H9 (cell line): ENCODE results near the gene IL26. TPM values are rescaled to one million over a fixed set of nuclear protein-coding genes. Genes with fewer than 3 reads are reported as not detected.

Source experiments
- DNase-seq: peaks from one replicate; pipeline ENCODE4 v3.0.0-alpha.2; 2017
- H2AFZ ChIP-seq: one replicate; pipeline ENCODE4 v1.6.1; 2013; ENCODE audit warnings: mild to moderate bottlenecking, low read length, control low read depth, moderate library complexity
- H2AK5ac ChIP-seq: 2 replicates; pipeline ENCODE4 v1.6.1; 2013; ENCODE audit warnings: low read length, control low read depth, mixed read lengths; ENCODE audit not compliant: insufficient read length
- H2BK120ac ChIP-seq: one replicate; pipeline ENCODE4 v1.6.1; 2013; ENCODE audit warnings: low read depth, mild to moderate bottlenecking, low read length, control low read depth, inconsistent platforms; ENCODE audit not compliant: poor library complexity, severe bottlenecking
- H2BK12ac ChIP-seq: 2 replicates; pipeline ENCODE4 v1.6.1; 2013; ENCODE audit warnings: low read length, control low read depth, mixed read lengths, low read depth; ENCODE audit not compliant: insufficient read length
- H2BK15ac ChIP-seq: 2 replicates; pipeline ENCODE4 v1.6.1; 2013; ENCODE audit warnings: low read depth, low read length, control low read depth
- H2BK20ac ChIP-seq: one replicate; pipeline ENCODE4 v1.6.1; 2013; ENCODE audit warnings: low read depth, mild to moderate bottlenecking, low read length, control low read depth, inconsistent platforms; ENCODE audit not compliant: poor library complexity, severe bottlenecking
- H2BK5ac ChIP-seq: 2 replicates; pipeline ENCODE4 v1.6.1; 2013; ENCODE audit warnings: low read length, control low read depth, mixed read lengths; ENCODE audit not compliant: insufficient read length
- H3K14ac ChIP-seq: 2 replicates; pipeline ENCODE4 v1.6.1; 2013; ENCODE audit warnings: low read length, control low read depth; ENCODE audit not compliant: insufficient read depth
- H3K18ac ChIP-seq: 2 replicates; pipeline ENCODE4 v1.6.1; 2013; ENCODE audit warnings: low read depth, mild to moderate bottlenecking, mixed read lengths, low read length, control low read depth; ENCODE audit not compliant: insufficient read length
- H3K23ac ChIP-seq: 2 replicates; pipeline ENCODE4 v1.6.1; 2013; ENCODE audit warnings: low read length, control low read depth, mixed read lengths, low read depth; ENCODE audit not compliant: insufficient read length
- H3K23me2 ChIP-seq: 2 replicates; pipeline ENCODE4 v1.6.1; 2013; ENCODE audit warnings: low read depth, mild to moderate bottlenecking, mixed read lengths, low read length, control low read depth; ENCODE audit not compliant: insufficient read length, poor library complexity, severe bottlenecking
- H3K27ac ChIP-seq: 2 replicates; pipeline ENCODE4 v1.5.1; 2013; ENCODE audit warnings: low read length, control low read depth, mixed read lengths, low read depth; ENCODE audit not compliant: insufficient read length
- H3K27me3 ChIP-seq: 2 replicates; pipeline ENCODE4 v1.6.1; 2013; ENCODE audit warnings: low read length, control low read depth, inconsistent platforms; ENCODE audit not compliant: insufficient read depth
- H3K4ac ChIP-seq: 2 replicates; pipeline ENCODE4 v1.6.1; 2013; ENCODE audit warnings: low read depth, mild to moderate bottlenecking, control low read depth, inconsistent platforms, low read length, moderate library complexity
- H3K4me1 ChIP-seq: 2 replicates; pipeline ENCODE4 v1.6.1; 2013; ENCODE audit warnings: low read length, control low read depth, inconsistent platforms; ENCODE audit not compliant: insufficient read depth
- H3K4me2 ChIP-seq: 2 replicates; pipeline ENCODE4 v1.6.1; 2013; ENCODE audit warnings: low read length, control low read depth, mixed read lengths; ENCODE audit not compliant: insufficient read length, insufficient read depth
- H3K56ac ChIP-seq: 2 replicates; pipeline ENCODE4 v1.6.1; 2013; ENCODE audit warnings: low read depth, mild to moderate bottlenecking, mixed read lengths, low read length, control low read depth; ENCODE audit not compliant: insufficient read length
- H3K79me1 ChIP-seq: 2 replicates; pipeline ENCODE4 v1.6.1; 2013; ENCODE audit warnings: low read depth, mild to moderate bottlenecking, moderate library complexity, low read length, control low read depth, inconsistent platforms; ENCODE audit not compliant: insufficient read depth, poor library complexity, severe bottlenecking
- H3K79me2 ChIP-seq: 2 replicates; pipeline ENCODE4 v1.6.1; 2013; ENCODE audit warnings: low read length, control low read depth, inconsistent platforms; ENCODE audit not compliant: insufficient read depth
- H3K9ac ChIP-seq: 2 replicates; pipeline ENCODE4 v1.6.1; 2013; ENCODE audit warnings: low read length, control low read depth, mixed read lengths; ENCODE audit not compliant: insufficient read length; ENCODE audit errors: extremely low read depth
- H3K9me3 ChIP-seq: one replicate; pipeline ENCODE4 v1.6.1; 2013; ENCODE audit warnings: low read depth, low read length, inconsistent platforms; ENCODE audit not compliant: control insufficient read depth
- H3T11ph ChIP-seq: one replicate; pipeline ENCODE4 v1.6.1; 2013; ENCODE audit warnings: mild to moderate bottlenecking, low read length, control low read depth, inconsistent platforms
- H4K20me1 ChIP-seq: one replicate; pipeline ENCODE4 v1.6.1; 2013; ENCODE audit not compliant: control insufficient read depth, insufficient read length, insufficient read depth
- H4K5ac ChIP-seq: 2 replicates; pipeline ENCODE4 v1.6.1; 2013; ENCODE audit warnings: low read depth, mild to moderate bottlenecking, mixed read lengths, low read length, control low read depth; ENCODE audit not compliant: insufficient read length
- H4K8ac ChIP-seq: replicated peaks from 2 replicates; pipeline ENCODE4 v1.6.1; 2013; ENCODE audit warnings: low read length, control low read depth, mixed read lengths, low read depth; ENCODE audit not compliant: insufficient read length
- H4K91ac ChIP-seq: 2 replicates; pipeline ENCODE4 v1.6.1; 2013; ENCODE audit warnings: low read depth, mild to moderate bottlenecking, moderate library complexity, mixed read lengths, low read length, control low read depth; ENCODE audit not compliant: insufficient read length
- H3K27ac Mint-ChIP-seq, 3 experiments: 2 replicates in 2 of 3; 3 replicates in 1 of 3; pipeline ENCODE4 v1.8.0; 2020 to 2021; ENCODE audit warnings: mixed read lengths in 3 of 3, mild to moderate bottlenecking in 1 of 3, moderate library complexity in 1 of 3
- H3K27me3 Mint-ChIP-seq: 2 replicates; pipeline ENCODE4 v1.8.0; 2021; ENCODE audit warnings: low read depth, mild to moderate bottlenecking, moderate library complexity, mixed read lengths
- H3K36me3 Mint-ChIP-seq, 3 experiments: 2 replicates in 2 of 3; 3 replicates in 1 of 3; pipeline ENCODE4 v1.8.0; 2020 to 2021; ENCODE audit warnings: low read depth in 3 of 3, mixed read lengths in 3 of 3; ENCODE audit not compliant: insufficient read depth in 1 of 3
- H3K4me1 Mint-ChIP-seq, 2 experiments: 2 replicates each; pipeline ENCODE4 v1.8.0; 2020; ENCODE audit warnings: mixed read lengths in 2 of 2
- H3K4me3 Mint-ChIP-seq, 2 experiments: 2 replicates in 1 of 2; 3 replicates in 1 of 2; pipeline ENCODE4 v1.8.0; 2020 to 2021; ENCODE audit warnings: mild to moderate bottlenecking in 2 of 2, mixed read lengths in 2 of 2, moderate library complexity in 1 of 2
- H3K9me3 Mint-ChIP-seq, 2 experiments: 2 replicates in 1 of 2; 3 replicates in 1 of 2; pipeline ENCODE4 v1.8.0; 2020; ENCODE audit warnings: mild to moderate bottlenecking in 2 of 2, mixed read lengths in 2 of 2, moderate library complexity in 1 of 2
- WGBS: extraction: QIAGEN DNeasy Blood & Tissue Kit; methylation state at CpG from one replicate; pipeline ENCODE4 v1.1.7; 2013; ENCODE audit warnings: missing lambda C conversion rate, low lambda C conversion rate, mixed read lengths; ENCODE audit not compliant: insufficient read length; ENCODE audit errors: extremely low coverage; 5-methylcytosine and 5-hydroxymethylcytosine counted together
- total RNA-seq: library from RNA; stranded (reverse); gene quantifications from 2 replicates; pipeline ENCODE4 v1.2.1, GENCODE V29; 2021
- TF ChIP-seq, protein P1 (sequence below): fragments of 200-600 bp; sonication (generic); conservative IDR thresholded peaks from 3 replicates; pipeline ENCODE4 v1.8.0; 2021; ENCODE audit warnings: antibody characterized with exemption, mild to moderate bottlenecking

IL26 gene
- total RNA-seq, 1 experiment from 2014 or later: not detected

DNA sequence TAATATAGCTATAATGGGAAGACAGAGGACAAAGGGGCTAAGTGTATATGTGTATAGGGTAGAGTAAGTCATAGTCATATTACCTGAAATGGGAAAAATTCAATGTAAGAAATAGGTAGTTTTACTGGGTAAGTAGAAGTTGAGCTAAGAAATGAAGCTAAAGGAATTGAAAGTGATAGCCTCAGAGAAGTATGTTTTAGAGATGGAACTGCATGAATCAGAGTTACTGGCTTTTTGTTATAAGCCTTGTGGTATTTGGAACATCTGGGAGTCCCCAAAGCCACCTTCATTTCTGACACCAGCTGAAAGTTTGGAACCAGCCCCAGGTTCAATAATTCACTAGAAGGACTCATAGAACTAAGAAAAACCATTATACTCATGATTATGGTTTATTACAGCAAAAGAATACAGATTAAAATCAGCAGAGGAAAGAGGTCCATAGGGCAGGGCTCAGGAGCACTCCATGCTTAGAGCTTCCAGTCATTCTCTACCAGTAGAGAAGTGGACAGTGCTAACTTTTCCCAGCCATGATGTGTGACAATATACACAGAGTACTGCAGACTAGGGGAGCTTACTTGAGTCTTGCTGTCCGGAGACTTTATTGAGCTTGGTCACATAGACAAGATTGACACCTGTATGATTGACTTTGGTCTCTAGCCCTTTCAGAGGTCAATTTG, 56.3 kb downstream of the IL26 start:
- no peak overlapping the region for H3K9ac ChIP-seq
- H3T11ph ChIP-seq: no peak overlapping the region
- H4K20me1 ChIP-seq: no peaks in the 10 kb centered on the region
- no peak overlapping the region for H2BK20ac ChIP-seq
- H4K5ac ChIP-seq: no peak overlapping the region
- no peak overlapping the region for H3K56ac ChIP-seq
- H2BK5ac ChIP-seq: no peak overlapping the region
- Mint-ChIP-seq H3K27ac (no peak overlapping the region), H3K36me3 (no peaks in the 10 kb centered on the region), H3K27me3 (no peaks in the 10 kb centered on the region), H3K9me3 (no peaks in the 10 kb centered on the region), H3K4me1 (no peaks in the 10 kb centered on the region), H3K4me3 (no peak overlapping the region)
- no peak overlapping the region for H2BK120ac ChIP-seq
- H3K79me1 ChIP-seq: no peaks in the 10 kb centered on the region
- no peaks in the 10 kb centered on the region for H3K79me2 ChIP-seq
- WGBS: no CpG with 5 or more reads among the region's 1 CpG
- H3K4me1 ChIP-seq: no peaks in the 10 kb centered on the region
- TF ChIP-seq, protein P1, sequence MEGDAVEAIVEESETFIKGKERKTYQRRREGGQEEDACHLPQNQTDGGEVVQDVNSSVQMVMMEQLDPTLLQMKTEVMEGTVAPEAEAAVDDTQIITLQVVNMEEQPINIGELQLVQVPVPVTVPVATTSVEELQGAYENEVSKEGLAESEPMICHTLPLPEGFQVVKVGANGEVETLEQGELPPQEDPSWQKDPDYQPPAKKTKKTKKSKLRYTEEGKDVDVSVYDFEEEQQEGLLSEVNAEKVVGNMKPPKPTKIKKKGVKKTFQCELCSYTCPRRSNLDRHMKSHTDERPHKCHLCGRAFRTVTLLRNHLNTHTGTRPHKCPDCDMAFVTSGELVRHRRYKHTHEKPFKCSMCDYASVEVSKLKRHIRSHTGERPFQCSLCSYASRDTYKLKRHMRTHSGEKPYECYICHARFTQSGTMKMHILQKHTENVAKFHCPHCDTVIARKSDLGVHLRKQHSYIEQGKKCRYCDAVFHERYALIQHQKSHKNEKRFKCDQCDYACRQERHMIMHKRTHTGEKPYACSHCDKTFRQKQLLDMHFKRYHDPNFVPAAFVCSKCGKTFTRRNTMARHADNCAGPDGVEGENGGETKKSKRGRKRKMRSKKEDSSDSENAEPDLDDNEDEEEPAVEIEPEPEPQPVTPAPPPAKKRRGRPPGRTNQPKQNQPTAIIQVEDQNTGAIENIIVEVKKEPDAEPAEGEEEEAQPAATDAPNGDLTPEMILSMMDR: no peak
- H3K27me3 ChIP-seq: no peaks in the 10 kb centered on the region
- no peaks in the 10 kb centered on the region for H3K9me3 ChIP-seq
- no peak overlapping the region for H4K8ac ChIP-seq
- no peak overlapping the region for H3K14ac ChIP-seq
- no peaks in the 10 kb centered on the region for H3K23me2 ChIP-seq
- no peak overlapping the region for H2BK12ac ChIP-seq
- H3K23ac ChIP-seq: no peak overlapping the region
- no peak overlapping the region for H3K4ac ChIP-seq
- DNase-seq: no peak
- H3K27ac ChIP-seq: no peak overlapping the region
- no peak overlapping the region for H2AK5ac ChIP-seq
- H3K18ac ChIP-seq: no peak overlapping the region
- no peak overlapping the region for H4K91ac ChIP-seq
- H2BK15ac ChIP-seq: no peak overlapping the region
- no peak overlapping the region for H2AFZ ChIP-seq
- H3K4me2 ChIP-seq: no peak overlapping the region
